RWPE2 (cell line): ENCODE data around the gene KLHL29.

Source experiments
- ATAC-seq: fragments of 200-7000 bp; cut with Tn5 transposase; 3 replicates; pipeline ENCODE4 v1.9.1; 2021; ENCODE audit warnings: low read depth
- DNase-seq: peaks from one replicate; pipeline ENCODE4 v3.0.0-alpha.2; 2020; ENCODE audit warnings: low spot score
- H3K27ac ChIP-seq: fragments of 450-650 bp; 2 replicates; pipeline ENCODE4 v1.5.1; 2017; ENCODE audit warnings: mild to moderate bottlenecking; ENCODE audit not compliant: poor library complexity, severe bottlenecking
- H3K27me3 ChIP-seq: fragments of 250-450 bp; sonication (Bioruptor Pico); 2 replicates; pipeline ENCODE4 v1.5.1; 2021; ENCODE audit warnings: mild to moderate bottlenecking, moderate library complexity; ENCODE audit not compliant: insufficient read depth, poor library complexity, severe bottlenecking
- H3K36me3 ChIP-seq: fragments of 250-450 bp; sonication (Bioruptor Pico); 2 replicates; pipeline ENCODE4 v1.5.1; 2020; ENCODE audit warnings: low read depth, mild to moderate bottlenecking, moderate library complexity
- H3K4me1 ChIP-seq: fragments of 250-450 bp; sonication (Bioruptor Pico); 2 replicates; pipeline ENCODE4 v1.5.1; 2021; ENCODE audit warnings: mild to moderate bottlenecking, moderate library complexity; ENCODE audit not compliant: insufficient read depth, poor library complexity, severe bottlenecking
- H3K4me3 ChIP-seq: fragments of 250-450 bp; sonication (Bioruptor Pico); 2 replicates; pipeline ENCODE4 v1.5.1; 2021; ENCODE audit warnings: mild to moderate bottlenecking, moderate library complexity; ENCODE audit not compliant: severe bottlenecking
- H3K9me3 ChIP-seq: fragments of 250-450 bp; sonication (Bioruptor Pico); 2 replicates; pipeline ENCODE4 v1.5.1; 2021; ENCODE audit warnings: mild to moderate bottlenecking, moderate library complexity; ENCODE audit not compliant: severe bottlenecking
- TF ChIP-seq, protein P1 (sequence below): fragments of 450-650 bp; IDR thresholded peaks from one replicate; pipeline ENCODE4 v1.5.1; 2017; ENCODE audit warnings: mild to moderate bottlenecking, moderate library complexity; ENCODE audit not compliant: poor library complexity, severe bottlenecking

KLHL29 gene

GRCh38 chr2:23622966-23623675 lies 238.1 kb downstream of the KLHL29 start:
- ATAC-seq (no peak), DNase-seq (no peak)
- H3K27ac ChIP-seq, result no peak overlapping the region
- no peaks in the 10 kb centered on the region for H3K9me3 ChIP-seq
- no peaks in the 10 kb centered on the region for H3K4me1 ChIP-seq
- no peak overlapping the region for H3K4me3 ChIP-seq
- no peaks in the 10 kb centered on the region for H3K27me3 ChIP-seq
- TF ChIP-seq, protein P1, sequence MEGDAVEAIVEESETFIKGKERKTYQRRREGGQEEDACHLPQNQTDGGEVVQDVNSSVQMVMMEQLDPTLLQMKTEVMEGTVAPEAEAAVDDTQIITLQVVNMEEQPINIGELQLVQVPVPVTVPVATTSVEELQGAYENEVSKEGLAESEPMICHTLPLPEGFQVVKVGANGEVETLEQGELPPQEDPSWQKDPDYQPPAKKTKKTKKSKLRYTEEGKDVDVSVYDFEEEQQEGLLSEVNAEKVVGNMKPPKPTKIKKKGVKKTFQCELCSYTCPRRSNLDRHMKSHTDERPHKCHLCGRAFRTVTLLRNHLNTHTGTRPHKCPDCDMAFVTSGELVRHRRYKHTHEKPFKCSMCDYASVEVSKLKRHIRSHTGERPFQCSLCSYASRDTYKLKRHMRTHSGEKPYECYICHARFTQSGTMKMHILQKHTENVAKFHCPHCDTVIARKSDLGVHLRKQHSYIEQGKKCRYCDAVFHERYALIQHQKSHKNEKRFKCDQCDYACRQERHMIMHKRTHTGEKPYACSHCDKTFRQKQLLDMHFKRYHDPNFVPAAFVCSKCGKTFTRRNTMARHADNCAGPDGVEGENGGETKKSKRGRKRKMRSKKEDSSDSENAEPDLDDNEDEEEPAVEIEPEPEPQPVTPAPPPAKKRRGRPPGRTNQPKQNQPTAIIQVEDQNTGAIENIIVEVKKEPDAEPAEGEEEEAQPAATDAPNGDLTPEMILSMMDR, result no peak
- H3K36me3 ChIP-seq, result no peaks in the 10 kb centered on the region

GRCh38 chr2:23624378-23624777 lies 239.4 kb downstream of the KLHL29 start:
- TF ChIP-seq, protein P1, result peak; percentile 19
- no peaks in the 10 kb centered on the region for H3K4me1 ChIP-seq
- no peak overlapping the region for H3K27ac ChIP-seq
- no peaks in the 10 kb centered on the region for H3K36me3 ChIP-seq
- no peak for ATAC-seq
- no peak overlapping the region for H3K4me3 ChIP-seq
- DNase-seq, result no peak
- no peaks in the 10 kb centered on the region for H3K27me3 ChIP-seq
- H3K9me3 ChIP-seq, result no peaks in the 10 kb centered on the region

DNA sequence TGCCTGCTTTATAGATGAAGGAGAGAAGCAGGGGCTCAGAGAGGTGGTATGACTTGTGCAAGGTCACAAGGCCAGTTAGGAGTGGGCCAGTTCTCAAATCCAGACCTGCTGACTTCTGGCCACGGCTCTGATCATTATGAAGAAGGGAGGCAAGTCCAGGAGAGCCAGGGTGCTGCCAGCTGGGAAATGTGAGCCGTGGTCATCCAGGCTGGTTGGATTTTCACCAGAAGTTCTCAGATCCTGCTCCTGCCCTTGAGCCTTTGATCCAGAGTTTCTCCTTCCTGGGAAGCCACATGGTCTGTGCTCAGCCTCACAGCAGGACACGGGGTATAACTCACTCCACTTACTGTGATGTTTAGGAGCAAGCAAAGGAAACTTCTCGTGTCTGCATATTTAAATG lies 239.9 kb downstream of the KLHL29 start:
- H3K9me3 ChIP-seq, result no peaks in the 10 kb centered on the region
- DNase-seq (no peak), ATAC-seq (no peak)
- H3K27ac ChIP-seq, result no peak overlapping the region
- TF ChIP-seq, protein P1, result no peak
- no peaks in the 10 kb centered on the region for H3K27me3 ChIP-seq
- H3K36me3 ChIP-seq, result no peaks in the 10 kb centered on the region
- H3K4me3 ChIP-seq, result no peak overlapping the region
- H3K4me1 ChIP-seq, result no peaks in the 10 kb centered on the region

DNA sequence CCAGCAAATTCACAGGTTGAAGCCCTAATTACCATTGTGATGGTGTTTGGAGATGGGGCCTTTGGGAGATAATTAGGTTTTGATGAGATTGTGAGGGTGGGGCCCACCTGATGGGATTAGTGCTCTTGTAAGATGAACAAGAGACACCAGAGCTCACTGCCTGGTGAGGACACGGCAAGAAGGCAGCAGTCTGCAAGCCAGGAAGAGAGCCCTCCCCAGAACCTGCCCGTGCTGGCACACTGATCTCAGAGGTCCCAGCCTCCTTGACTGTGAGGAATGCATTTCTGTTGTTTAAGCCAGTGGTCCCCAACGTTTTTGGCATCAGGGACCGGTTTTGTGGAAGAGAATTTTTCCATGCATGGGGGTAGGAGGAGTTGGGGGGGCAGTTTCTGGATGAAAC lies 240.7 kb downstream of the KLHL29 start:
- TF ChIP-seq, protein P1, result no peak
- Histone ChIP-seq H3K36me3 (no peaks in the 10 kb centered on the region), H3K4me1 (no peaks in the 10 kb centered on the region), H3K9me3 (no peaks in the 10 kb centered on the region), H3K4me3 (no peak overlapping the region), H3K27ac (no peak overlapping the region), H3K27me3 (no peaks in the 10 kb centered on the region)
- ATAC-seq (no peak), DNase-seq (no peak)

- TF ChIP-seq, protein P1, result no peak
- no peaks in the 10 kb centered on the region for H3K9me3 ChIP-seq
- ATAC-seq, result no peak
- H3K27me3 ChIP-seq, result no peaks in the 10 kb centered on the region
- no peak for DNase-seq
- H3K36me3 ChIP-seq, result no peaks in the 10 kb centered on the region
- H3K4me1 ChIP-seq, result no peaks in the 10 kb centered on the region
- no peak overlapping the region for H3K4me3 ChIP-seq
- H3K27ac ChIP-seq, result no peak overlapping the region
These were observed 241.8 kb downstream of the KLHL29 start for GRCh38 chr2:23626701-23627230.
